ENCODE results near the gene TMEM94.

DNA sequence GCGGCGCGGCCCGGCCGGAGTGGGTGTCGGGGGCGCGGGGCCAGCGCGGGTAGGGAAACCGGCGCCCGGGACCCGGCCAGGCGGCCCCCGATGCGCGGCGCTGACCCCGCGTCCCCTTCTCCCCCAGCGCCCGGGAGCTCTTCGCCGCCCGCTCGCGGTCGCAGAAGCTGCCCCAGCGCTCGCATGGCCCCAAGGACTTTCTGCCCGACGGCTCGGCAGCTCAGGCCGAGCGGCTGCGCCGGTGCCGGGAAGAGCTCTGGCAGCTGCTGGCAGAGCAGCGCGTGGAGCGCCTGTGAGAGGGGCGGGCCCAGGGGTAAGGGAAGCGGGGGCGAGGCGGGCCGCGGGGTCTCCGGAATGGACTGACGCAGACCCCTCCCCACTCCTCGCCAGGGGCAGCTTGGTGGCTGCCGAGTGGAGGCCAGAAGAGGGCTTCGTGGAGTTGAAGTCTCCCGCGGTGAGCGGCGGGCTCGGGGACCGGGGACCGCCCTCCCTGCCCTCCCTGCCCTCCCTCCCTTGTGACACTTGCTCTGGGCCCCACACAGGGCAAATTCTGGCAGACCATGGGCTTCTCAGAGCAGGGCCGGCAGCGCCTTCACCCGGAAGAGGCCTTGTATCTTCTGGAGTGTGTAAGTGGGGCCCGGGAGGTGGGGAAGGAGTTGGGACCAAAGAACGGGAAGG is 60.3 kb downstream of the TMEM94 start:
- TF ChIP-seq, protein P1, sequence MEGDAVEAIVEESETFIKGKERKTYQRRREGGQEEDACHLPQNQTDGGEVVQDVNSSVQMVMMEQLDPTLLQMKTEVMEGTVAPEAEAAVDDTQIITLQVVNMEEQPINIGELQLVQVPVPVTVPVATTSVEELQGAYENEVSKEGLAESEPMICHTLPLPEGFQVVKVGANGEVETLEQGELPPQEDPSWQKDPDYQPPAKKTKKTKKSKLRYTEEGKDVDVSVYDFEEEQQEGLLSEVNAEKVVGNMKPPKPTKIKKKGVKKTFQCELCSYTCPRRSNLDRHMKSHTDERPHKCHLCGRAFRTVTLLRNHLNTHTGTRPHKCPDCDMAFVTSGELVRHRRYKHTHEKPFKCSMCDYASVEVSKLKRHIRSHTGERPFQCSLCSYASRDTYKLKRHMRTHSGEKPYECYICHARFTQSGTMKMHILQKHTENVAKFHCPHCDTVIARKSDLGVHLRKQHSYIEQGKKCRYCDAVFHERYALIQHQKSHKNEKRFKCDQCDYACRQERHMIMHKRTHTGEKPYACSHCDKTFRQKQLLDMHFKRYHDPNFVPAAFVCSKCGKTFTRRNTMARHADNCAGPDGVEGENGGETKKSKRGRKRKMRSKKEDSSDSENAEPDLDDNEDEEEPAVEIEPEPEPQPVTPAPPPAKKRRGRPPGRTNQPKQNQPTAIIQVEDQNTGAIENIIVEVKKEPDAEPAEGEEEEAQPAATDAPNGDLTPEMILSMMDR (conservative IDR thresholded peaks at IDR 0.05; ENCODE audit: low read depth, low read length), result no peak
- TF ChIP-seq POLR2A (IDR thresholded peaks at IDR 0.05; ENCODE audit: low read depth, low read length) (no peak), MAFK (IDR thresholded peaks at IDR 0.05; ENCODE audit: low read depth, low read length) (no peak), RFX5 (IDR thresholded peaks at IDR 0.05; ENCODE audit: low read depth, low read length) (no peak), CHD1 (IDR thresholded peaks at IDR 0.05; ENCODE audit: low read depth, low read length) (no peak)

Measured in IMR-90 (cell line).